GM12875 (cell line): Measurements from ENCODE around the gene RNF181.
A peak's percentile ranks its signal among the peaks of the same experiment; 100 is the strongest.

Experiments used
- H3K4me3 ChIP-seq: one replicate; pipeline ENCODE4 v1.5.1; 2011; ENCODE audit warnings: low read depth, low read length, control low read depth
- CTCF ChIP-seq: IDR thresholded peaks from 2 replicates; pipeline ENCODE4 v1.5.1; 2011; ENCODE audit warnings: low read depth, mild to moderate bottlenecking, control low read depth, inconsistent platforms, low read length, moderate library complexity, borderline replicate concordance; ENCODE audit not compliant: insufficient read depth

RNF181 gene

GRCh38 chr2:85558160-85558559 is 37.4 kb upstream of the RNF181 start:
- TF ChIP-seq CTCF = no peak
- H3K4me3 ChIP-seq = no peak overlapping the region

- H3K4me3 ChIP-seq = peak overlapping the region; percentile 57
Measured at GRCh38 chr2:85560403-85560726, 35.2 kb upstream of the RNF181 start.

GRCh38 chr2:85560812-85561279 is 34.7 kb upstream of the RNF181 start:
- no peak for TF ChIP-seq CTCF
- H3K4me3 ChIP-seq = peak overlapping the region; percentile 57

GRCh38 chr2:85561280-85562212 is 34.0 kb upstream of the RNF181 start, which contains the start of gene GGCX:
GGCX (minus strand) TSS chr2:85561493; CDS start chr2:85561428, 65 bp downstream.
- no peak for TF ChIP-seq CTCF
- peak within 1 kb of the TSS; percentile 57 for H3K4me3 ChIP-seq

GRCh38 chr2:85564144-85564563 is 31.4 kb upstream of the RNF181 start:
- H3K4me3 ChIP-seq = no peak overlapping the region
- TF ChIP-seq CTCF = no peak

- H3K4me3 ChIP-seq = no peak overlapping the region
Measured at GRCh38 chr2:85566265-85566664, 29.3 kb upstream of the RNF181 start.

GRCh38 chr2:85575739-85576138 is 19.8 kb upstream of the RNF181 start:
- no peak overlapping the region for H3K4me3 ChIP-seq
- no peak for TF ChIP-seq CTCF

More at GRCh38 chr2:85566265-85566664, 29.3 kb upstream of the RNF181 start:
- no peak for TF ChIP-seq CTCF
